Ishikawa (cell line): ENCODE data around the gene AADACL4.

Experiments
- CEBPB ChIP-seq: IDR thresholded peaks from 2 replicates; pipeline ENCODE4 v1.6.1; 2012
- CREB1 ChIP-seq: IDR thresholded peaks from 2 replicates; pipeline ENCODE4 v1.6.1; 2012; ENCODE audit warnings: low read depth
- EGR1 ChIP-seq: IDR thresholded peaks from 2 replicates; pipeline ENCODE4 v1.6.1; 2012
- EP300 ChIP-seq: IDR thresholded peaks from 2 replicates; pipeline ENCODE4 v1.6.1; 2012; ENCODE audit warnings: borderline replicate concordance
- FOXM1 ChIP-seq: IDR thresholded peaks from 2 replicates; pipeline ENCODE4 v1.6.1; 2012; ENCODE audit warnings: low read depth, borderline replicate concordance
- MAX ChIP-seq: IDR thresholded peaks from 2 replicates; pipeline ENCODE4 v1.6.1; 2012
- NFIC ChIP-seq: IDR thresholded peaks from 2 replicates; pipeline ENCODE4 v1.6.1; 2012
- RAD21 ChIP-seq: IDR thresholded peaks from 2 replicates; pipeline ENCODE4 v1.6.1; 2012; ENCODE audit warnings: low read depth
- REST ChIP-seq: IDR thresholded peaks from 2 replicates; pipeline ENCODE4 v1.6.1; 2012; ENCODE audit warnings: low read depth, mild to moderate bottlenecking
- TAF1 ChIP-seq: IDR thresholded peaks from 2 replicates; pipeline ENCODE4 v1.6.1; 2012; ENCODE audit warnings: low read depth, mild to moderate bottlenecking
- TCF12 ChIP-seq: IDR thresholded peaks from 2 replicates; pipeline ENCODE4 v1.6.1; 2012; ENCODE audit warnings: low read depth
- TEAD4 ChIP-seq: IDR thresholded peaks from 2 replicates; pipeline ENCODE4 v1.6.1; 2012
- USF1 ChIP-seq: IDR thresholded peaks from 2 replicates; pipeline ENCODE4 v1.6.1; 2012
- YY1 ChIP-seq: IDR thresholded peaks from 2 replicates; pipeline ENCODE4 v1.6.1; 2012; ENCODE audit warnings: low read depth
- ZBTB7A ChIP-seq: IDR thresholded peaks from 2 replicates; pipeline ENCODE4 v1.6.1; 2012; ENCODE audit warnings: low read depth

The AADACL4 gene

GRCh38 chr1:12617901-12618660 lies 25.8 kb upstream of the AADACL4 start, which contains the start of gene DHRS3:
Gene DHRS3, minus strand, starts transcription at chr1:12618210. Its CDS starts 862 bp downstream, at chr1:12617348.
- TF ChIP-seq REST = no peak
- TF ChIP-seq TCF12 = no peak; the same call in 1 of the 2 replicates
- TF ChIP-seq MAX = peak; percentile 39
- no peak for TF ChIP-seq EGR1
- TF ChIP-seq USF1 = no peak
- TF ChIP-seq ZBTB7A = no peak
- no peak; the same call in 1 of the 2 replicates for TF ChIP-seq NFIC
- peak; percentile 69 for TF ChIP-seq TAF1
- no peak for TF ChIP-seq CREB1
- TF ChIP-seq TEAD4 = no peak
- TF ChIP-seq FOXM1 = no peak
- TF ChIP-seq CEBPB = peak; percentile 39; the same call in 1 of the 2 replicates
- no peak for TF ChIP-seq RAD21
- no peak for TF ChIP-seq YY1
- peak; percentile 54 for TF ChIP-seq EP300

GRCh38 chr1:12618661-12618964 lies 25.3 kb upstream of the AADACL4 start:
- TF ChIP-seq TAF1 (no peak; the same call in 1 of the 2 replicates), FOXM1 (no peak), MAX (no peak), TCF12 (no peak), CREB1 (no peak), YY1 (no peak), EP300 (no peak), CEBPB (no peak), EGR1 (no peak), REST (no peak), ZBTB7A (no peak)

- TF ChIP-seq CEBPB = no peak
- TF ChIP-seq YY1 = no peak
- TF ChIP-seq TCF12 = peak; percentile 48
- 0 out of 2 replicates have a peak, but pooled peaks have one; percentile 13 for TF ChIP-seq EGR1
- no peak; the same call in 1 of the 2 replicates for TF ChIP-seq FOXM1
- peak; percentile 92 for TF ChIP-seq MAX
- TF ChIP-seq NFIC = peak; percentile 43
- no peak for TF ChIP-seq USF1
- no peak for TF ChIP-seq CREB1
- no peak for TF ChIP-seq TAF1
- TF ChIP-seq RAD21 = no peak; the same call in 1 of the 2 replicates
- TF ChIP-seq REST = no peak
- peak; percentile 40 for TF ChIP-seq EP300
- peak; percentile 66 for TF ChIP-seq TEAD4
- TF ChIP-seq ZBTB7A = 0 out of 2 replicates have a peak, but pooled peaks have one; percentile 31
Observed at GRCh38 chr1:12618965-12619791, 24.7 kb upstream of the AADACL4 start.
